ENCODE data around the gene SAMD4A.

GRCh38 chr14:54590481-54590880, 23.6 kb downstream of the SAMD4A start:
- TF ChIP-seq, protein P1, sequence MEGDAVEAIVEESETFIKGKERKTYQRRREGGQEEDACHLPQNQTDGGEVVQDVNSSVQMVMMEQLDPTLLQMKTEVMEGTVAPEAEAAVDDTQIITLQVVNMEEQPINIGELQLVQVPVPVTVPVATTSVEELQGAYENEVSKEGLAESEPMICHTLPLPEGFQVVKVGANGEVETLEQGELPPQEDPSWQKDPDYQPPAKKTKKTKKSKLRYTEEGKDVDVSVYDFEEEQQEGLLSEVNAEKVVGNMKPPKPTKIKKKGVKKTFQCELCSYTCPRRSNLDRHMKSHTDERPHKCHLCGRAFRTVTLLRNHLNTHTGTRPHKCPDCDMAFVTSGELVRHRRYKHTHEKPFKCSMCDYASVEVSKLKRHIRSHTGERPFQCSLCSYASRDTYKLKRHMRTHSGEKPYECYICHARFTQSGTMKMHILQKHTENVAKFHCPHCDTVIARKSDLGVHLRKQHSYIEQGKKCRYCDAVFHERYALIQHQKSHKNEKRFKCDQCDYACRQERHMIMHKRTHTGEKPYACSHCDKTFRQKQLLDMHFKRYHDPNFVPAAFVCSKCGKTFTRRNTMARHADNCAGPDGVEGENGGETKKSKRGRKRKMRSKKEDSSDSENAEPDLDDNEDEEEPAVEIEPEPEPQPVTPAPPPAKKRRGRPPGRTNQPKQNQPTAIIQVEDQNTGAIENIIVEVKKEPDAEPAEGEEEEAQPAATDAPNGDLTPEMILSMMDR (IDR thresholded peaks at IDR 0.05 in 8 of 11, conservative IDR thresholded peaks at IDR 0.05 in 3 of 11), result no peak
- no peak for TF ChIP-seq POLR2AphosphoS5 (IDR thresholded peaks at IDR 0.05)
